IMR-90 (cell line): ENCODE measurements around the gene FADD. TPM values are rescaled to one million over a fixed set of nuclear protein-coding genes. Genes with fewer than 3 reads are reported as not detected.

Experiments
- ATAC-seq: fragments of 200-7000 bp; cut with Tn5 transposase; 2 replicates; pipeline ENCODE4 v1.9.1; 2020; ENCODE audit warnings: low read depth, mild to moderate bottlenecking, moderate library complexity
- BruUV-seq: library from RNA; stranded (reverse); fragments of 400-500 nt; replicated peaks from 2 replicates; lab custom pipeline; 2021; lab: Mats Ljungman, UMichigan
- CTCF ChIA-PET: fragments of 300-600 bp; formaldehyde crosslinking; extraction: SDS; loops from one replicate; lab custom pipeline; 2021; ENCODE audit warnings: antibody characterized with exemption; lab: Yijun Ruan, JAX
- POLR2A ChIA-PET: fragments of 300-600 bp; sonication (Branson Sonifier 250); formaldehyde crosslinking; loops from one replicate; lab custom pipeline; 2022; ENCODE audit warnings: antibody characterized with exemption; ENCODE audit not compliant: unreplicated experiment; lab: Charles Lee
- DNase-seq: peaks from one replicate; pipeline ENCODE4 v3.0.0; 2013
- H2AFZ ChIP-seq: replicated peaks from 2 replicates; pipeline ENCODE3; 2013; ENCODE audit warnings: low read length, mild to moderate bottlenecking; ENCODE audit not compliant: poor library complexity
- H2AK5ac ChIP-seq: 2 replicates; pipeline ENCODE4 v1.6.1; 2013; ENCODE audit warnings: low read depth, low read length, inconsistent platforms
- H2AK9ac ChIP-seq: replicated peaks from 2 replicates; pipeline ENCODE3; 2013; ENCODE audit warnings: mild to moderate bottlenecking, low read depth, low read length, moderate library complexity; ENCODE audit not compliant: poor library complexity
- H2BK120ac ChIP-seq: 2 replicates; pipeline ENCODE4 v1.6.1; 2013; ENCODE audit warnings: low read depth, low read length, inconsistent platforms
- H2BK15ac ChIP-seq: 3 replicates; pipeline ENCODE4 v1.6.1; 2013; ENCODE audit warnings: low read depth, low read length, inconsistent platforms
- H2BK20ac ChIP-seq: 2 replicates; pipeline ENCODE4 v1.6.1; 2013; ENCODE audit warnings: low read depth, mild to moderate bottlenecking, inconsistent platforms, low read length, moderate library complexity
- H2BK5ac ChIP-seq: 2 replicates; pipeline ENCODE4 v1.6.1; 2013; ENCODE audit warnings: mild to moderate bottlenecking, low read depth, low read length, inconsistent platforms; ENCODE audit not compliant: poor library complexity, severe bottlenecking
- H3K14ac ChIP-seq: replicated peaks from 2 replicates; pipeline ENCODE4 v1.6.1; 2013; ENCODE audit warnings: low read depth, low read length, inconsistent platforms
- H3K18ac ChIP-seq: 2 replicates; pipeline ENCODE4 v1.6.1; 2013; ENCODE audit warnings: low read depth, low read length, control low read depth
- H3K23ac ChIP-seq: 2 replicates; pipeline ENCODE4 v1.6.1; 2013; ENCODE audit warnings: low read depth, low read length, inconsistent platforms
- H3K27ac ChIP-seq: 2 replicates; pipeline ENCODE4 v1.5.1; 2013; ENCODE audit warnings: mild to moderate bottlenecking, control low read depth, low read length; ENCODE audit not compliant: insufficient read depth
- H3K27me3 ChIP-seq: 2 replicates; pipeline ENCODE4 v1.6.1; 2013; ENCODE audit warnings: low read length; ENCODE audit not compliant: control insufficient read depth, insufficient read depth
- H3K36me3 ChIP-seq: 2 replicates; pipeline ENCODE4 v1.6.1; 2013; ENCODE audit warnings: low read length, mixed read lengths; ENCODE audit not compliant: control insufficient read depth, insufficient read depth
- H3K4ac ChIP-seq: 2 replicates; pipeline ENCODE4 v1.6.1; 2013; ENCODE audit warnings: low read depth, low read length, inconsistent platforms
- H3K4me1 ChIP-seq: 2 replicates; pipeline ENCODE4 v1.6.1; 2013; ENCODE audit warnings: low read length, mixed read lengths; ENCODE audit not compliant: control insufficient read depth, insufficient read depth
- H3K4me2 ChIP-seq: 2 replicates; pipeline ENCODE4 v1.6.1; 2013; ENCODE audit warnings: low read depth, mild to moderate bottlenecking, control low read depth, low read length, moderate library complexity
- H3K4me3 ChIP-seq: 2 replicates; pipeline ENCODE4 v1.5.1; 2013; ENCODE audit warnings: low read depth, mild to moderate bottlenecking, control low read depth, low read length, moderate library complexity; ENCODE audit not compliant: insufficient read depth
- H3K56ac ChIP-seq: 2 replicates; pipeline ENCODE4 v1.6.1; 2013; ENCODE audit warnings: low read length, inconsistent platforms; ENCODE audit not compliant: insufficient read depth; ENCODE audit errors: extremely low read depth
- H3K79me1 ChIP-seq, 2 experiments: 2 replicates each; pipeline ENCODE4 v1.6.1; 2013; ENCODE audit warnings: low read length in 2 of 2, inconsistent platforms in 1 of 2, low read depth in 1 of 2
- H3K9ac ChIP-seq: 2 replicates; pipeline ENCODE4 v1.6.1; 2013; ENCODE audit warnings: low read depth, low read length, control low read depth
- H3K9me1 ChIP-seq: 2 replicates; pipeline ENCODE4 v1.6.1; 2013; ENCODE audit warnings: low read length, inconsistent platforms; ENCODE audit not compliant: insufficient read depth
- H3K9me3 ChIP-seq: 2 replicates; pipeline ENCODE4 v1.6.1; 2013; ENCODE audit warnings: low read length; ENCODE audit not compliant: control insufficient read depth, insufficient read depth
- H4K20me1 ChIP-seq: 2 replicates; pipeline ENCODE4 v1.6.1; 2013; ENCODE audit warnings: low read length, inconsistent platforms; ENCODE audit not compliant: insufficient read depth
- H4K5ac ChIP-seq: 2 replicates; pipeline ENCODE4 v1.6.1; 2013; ENCODE audit warnings: mild to moderate bottlenecking, low read depth, low read length, control low read depth
- H4K8ac ChIP-seq, 2 experiments: 2 replicates each; pipeline ENCODE4 v1.6.1; 2013; ENCODE audit warnings: low read depth in 2 of 2, low read length in 2 of 2, control low read depth in 1 of 2, inconsistent platforms in 1 of 2
- H4K91ac ChIP-seq: 2 replicates; pipeline ENCODE4 v1.6.1; 2013; ENCODE audit warnings: low read depth, low read length, inconsistent platforms; ENCODE audit not compliant: insufficient read depth
- CEBPB ChIP-seq: IDR thresholded peaks from 2 replicates; pipeline ENCODE4 v1.6.1; 2012; ENCODE audit warnings: low read depth, low read length, improper control_type of control experiment
- CHD1 ChIP-seq: IDR thresholded peaks from 2 replicates; pipeline ENCODE4 v1.6.1; 2012; ENCODE audit warnings: low read depth, low read length, improper control_type of control experiment
- FOS ChIP-seq: fragments of 150-350 bp; IDR thresholded peaks from 2 replicates; pipeline ENCODE4 v1.6.1; 2016; ENCODE audit warnings: low read depth, low read length
- MAZ ChIP-seq: IDR thresholded peaks from 2 replicates; pipeline ENCODE4 v1.6.1; 2012; ENCODE audit warnings: low read depth, mild to moderate bottlenecking, low read length, improper control_type of control experiment, moderate library complexity, borderline replicate concordance
- NFE2L2 ChIP-seq: fragments of 150-350 bp; IDR thresholded peaks from 2 replicates; pipeline ENCODE4 v1.6.1; 2016; ENCODE audit warnings: low read depth, mild to moderate bottlenecking, low read length
- POLR2A ChIP-seq: IDR thresholded peaks from 2 replicates; pipeline ENCODE4 v1.6.1; 2012; ENCODE audit warnings: mild to moderate bottlenecking, low read depth, low read length
- RCOR1 ChIP-seq: IDR thresholded peaks from 2 replicates; pipeline ENCODE4 v1.6.1; 2012; ENCODE audit warnings: mild to moderate bottlenecking, low read length, improper control_type of control experiment; ENCODE audit not compliant: insufficient replicate concordance
- WGBS, 2 experiments: methylation state at CpG; one replicate each; pipeline versions ENCODE4 v1.1.5 to v1.1.7; 2013; ENCODE audit warnings: missing lambda C conversion rate in 2 of 2; ENCODE audit not compliant: insufficient read length in 1 of 2; ENCODE audit errors: extremely low coverage in 2 of 2; 5-methylcytosine and 5-hydroxymethylcytosine counted together
- dilution Hi-C: fragments of 300-500 bp; cut with HindIII; formaldehyde crosslinking; loops from one replicate; pipeline ENCODE4 v1.14.3; 2018; ENCODE audit warnings: low sequenced_read_pairs; ENCODE audit not compliant: unreplicated experiment
- in situ Hi-C: fragments of 300-500 bp; cut with MboI; formaldehyde crosslinking; loops from 3 replicates; pipeline ENCODE4 v1.14.3; 2019; ENCODE audit warnings: low sequenced_read_pairs, inconsistent platforms, mixed read lengths
- intact Hi-C: fragments of 100-400 bp; cut with micrococcal nuclease; formaldehyde crosslinking; loops from 2 replicates; pipeline ENCODE4 v1.10.0; 2022
- polyA plus RNA-seq, 3 experiments: library from polyadenylated mRNA; depleted of rRNA; stranded (reverse); fragments of >200 nt; gene quantifications; 2 replicates each; pipeline ENCODE4 v1.2.3, GENCODE V29; 2012; ENCODE audit warnings: low replicate concordance in 1 of 3
- total RNA-seq: library from RNA; depleted of rRNA; stranded (reverse); fragments of >200 nt; gene quantifications from 2 replicates; pipeline ENCODE4 v1.2.3, GENCODE V29; 2012
- TF ChIP-seq, protein P1 (sequence below): conservative IDR thresholded peaks from 2 replicates; pipeline ENCODE4 v1.5.1; 2012; ENCODE audit warnings: mild to moderate bottlenecking, low read depth, low read length, improper control_type of control experiment

The FADD gene
- total and polyA plus RNA-seq, 2 of the 4 experiments (the other 2 are of a cell fraction) = 38.1 to 44.4 TPM

- H2BK20ac ChIP-seq = no peak overlapping the region
- no peak overlapping the region for H4K91ac ChIP-seq
- no peak overlapping the region for H2AK5ac ChIP-seq
- no peak overlapping the region for H4K8ac ChIP-seq
- in situ Hi-C loops (no loop called here), intact Hi-C loops (no loop called here), dilution Hi-C loops (loop anchor here (25.0 kb wide), 1 partner anchor 261 kb away; no protein-coding TSS in a partner anchor)
- H3K9me3 ChIP-seq = no peaks in the 10 kb centered on the region
- H2BK120ac ChIP-seq = no peak overlapping the region
- no peak overlapping the region for H2AFZ ChIP-seq
- H3K23ac ChIP-seq = no peak overlapping the region
- H3K4me2 ChIP-seq = no peak overlapping the region
- no peak for ATAC-seq
- H2BK5ac ChIP-seq = no peak overlapping the region
- no peak overlapping the region for H3K14ac ChIP-seq
- H2BK15ac ChIP-seq = no peak overlapping the region
- H4K20me1 ChIP-seq = no peaks in the 10 kb centered on the region
- H3K9ac ChIP-seq = no peak overlapping the region
- no peak overlapping the region for H3K27ac ChIP-seq
- WGBS, 2 experiments = 100% methylated on average over 1 of the region's 4 CpGs; no CpG with 5 or more reads in 1 of the 2 experiments
- no peaks in the 10 kb centered on the region for H3K4me1 ChIP-seq
- H3K36me3 ChIP-seq = peaks cover 16% of the 10 kb centered on the region; the same call in 1 of the 2 replicates
- H3K9me1 ChIP-seq = no peaks in the 10 kb centered on the region
- ChIA-PET POLR2A (no interaction called here), CTCF (no interaction called here)
- H3K18ac ChIP-seq = no peak overlapping the region
- no peak overlapping the region for H4K5ac ChIP-seq
- H3K4ac ChIP-seq = no peak overlapping the region
- BruUV-seq = no TSS peak
- H3K27me3 ChIP-seq = no peaks in the 10 kb centered on the region
- DNase-seq = peak; percentile 18
- H3K79me1 ChIP-seq = no peaks in the 10 kb centered on the region
- TF ChIP-seq CHD1 (no peak), NFE2L2 (no peak), MAZ (no peak), FOS (no peak), CEBPB (no peak), RCOR1 (no peak), POLR2A (no peak)
- TF ChIP-seq, protein P1, sequence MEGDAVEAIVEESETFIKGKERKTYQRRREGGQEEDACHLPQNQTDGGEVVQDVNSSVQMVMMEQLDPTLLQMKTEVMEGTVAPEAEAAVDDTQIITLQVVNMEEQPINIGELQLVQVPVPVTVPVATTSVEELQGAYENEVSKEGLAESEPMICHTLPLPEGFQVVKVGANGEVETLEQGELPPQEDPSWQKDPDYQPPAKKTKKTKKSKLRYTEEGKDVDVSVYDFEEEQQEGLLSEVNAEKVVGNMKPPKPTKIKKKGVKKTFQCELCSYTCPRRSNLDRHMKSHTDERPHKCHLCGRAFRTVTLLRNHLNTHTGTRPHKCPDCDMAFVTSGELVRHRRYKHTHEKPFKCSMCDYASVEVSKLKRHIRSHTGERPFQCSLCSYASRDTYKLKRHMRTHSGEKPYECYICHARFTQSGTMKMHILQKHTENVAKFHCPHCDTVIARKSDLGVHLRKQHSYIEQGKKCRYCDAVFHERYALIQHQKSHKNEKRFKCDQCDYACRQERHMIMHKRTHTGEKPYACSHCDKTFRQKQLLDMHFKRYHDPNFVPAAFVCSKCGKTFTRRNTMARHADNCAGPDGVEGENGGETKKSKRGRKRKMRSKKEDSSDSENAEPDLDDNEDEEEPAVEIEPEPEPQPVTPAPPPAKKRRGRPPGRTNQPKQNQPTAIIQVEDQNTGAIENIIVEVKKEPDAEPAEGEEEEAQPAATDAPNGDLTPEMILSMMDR = no peak
- no peak overlapping the region for H3K4me3 ChIP-seq
- H2AK9ac ChIP-seq = no peak overlapping the region
- no peak overlapping the region for H3K56ac ChIP-seq
Measured at GRCh38 chr11:70173018-70173417, 30.1 kb upstream of the FADD start.
